Stomach (tissue), 4 donors: ENCODE measurements around the gene AMER3.

Experiments used
- EP300 ChIP-seq: sonication (generic); formaldehyde crosslinking; IDR thresholded peaks from one replicate; pipeline ENCODE4 v1.6.1; 2017; ENCODE audit warnings: antibody characterized with exemption
- POLR2A ChIP-seq, 4 donors: fragments of 450-650 bp; IDR thresholded peaks; one replicate each; pipeline ENCODE4 v1.6.1; 2016; ENCODE audit warnings: antibody characterized with exemption in 4 of 4, control low read depth in 2 of 4, mild to moderate bottlenecking in 1 of 4, moderate library complexity in 1 of 4
- POLR2AphosphoS5 ChIP-seq, 3 donors: sonication (generic); formaldehyde crosslinking; IDR thresholded peaks; one replicate each; pipeline ENCODE4 v1.6.1; 2016; ENCODE audit warnings: antibody characterized with exemption in 3 of 3
- TF ChIP-seq, protein P1 (sequence below), 7 experiments: fragments of 450-650 bp in 4 of 7; fragments of 200-600 bp in 3 of 7; sonication (generic) in 3 of 7; IDR thresholded peaks; one replicate each; pipeline ENCODE4 v1.5.1; 2016 to 2019; ENCODE audit warnings: antibody characterized with exemption in 7 of 7, control low read depth in 2 of 7, mild to moderate bottlenecking in 1 of 7

DNA sequence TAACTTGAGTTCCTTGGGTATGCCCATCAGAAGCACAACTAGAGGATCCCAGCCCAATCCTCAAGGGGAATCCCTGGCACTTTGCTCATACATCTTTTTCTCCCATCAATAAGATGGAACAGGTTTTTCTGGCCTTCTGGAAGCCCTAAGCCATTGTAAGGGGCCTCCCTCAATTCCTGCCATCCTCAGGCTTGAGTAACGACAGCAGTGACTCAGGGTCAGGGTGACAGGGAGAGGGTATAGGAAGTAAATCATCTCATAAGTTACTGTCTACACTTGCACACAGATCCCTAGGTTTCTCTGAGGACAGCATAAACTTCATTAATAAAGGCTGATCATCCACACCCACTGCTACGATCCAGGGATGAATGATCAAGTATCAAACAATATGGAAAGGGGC lies 35.0 kb downstream of the AMER3 start:
- TF ChIP-seq POLR2A (IDR thresholded peaks at IDR 0.05) (no peak), EP300 (no peak), POLR2AphosphoS5 (IDR thresholded peaks at IDR 0.05) (no peak)
- TF ChIP-seq, protein P1, sequence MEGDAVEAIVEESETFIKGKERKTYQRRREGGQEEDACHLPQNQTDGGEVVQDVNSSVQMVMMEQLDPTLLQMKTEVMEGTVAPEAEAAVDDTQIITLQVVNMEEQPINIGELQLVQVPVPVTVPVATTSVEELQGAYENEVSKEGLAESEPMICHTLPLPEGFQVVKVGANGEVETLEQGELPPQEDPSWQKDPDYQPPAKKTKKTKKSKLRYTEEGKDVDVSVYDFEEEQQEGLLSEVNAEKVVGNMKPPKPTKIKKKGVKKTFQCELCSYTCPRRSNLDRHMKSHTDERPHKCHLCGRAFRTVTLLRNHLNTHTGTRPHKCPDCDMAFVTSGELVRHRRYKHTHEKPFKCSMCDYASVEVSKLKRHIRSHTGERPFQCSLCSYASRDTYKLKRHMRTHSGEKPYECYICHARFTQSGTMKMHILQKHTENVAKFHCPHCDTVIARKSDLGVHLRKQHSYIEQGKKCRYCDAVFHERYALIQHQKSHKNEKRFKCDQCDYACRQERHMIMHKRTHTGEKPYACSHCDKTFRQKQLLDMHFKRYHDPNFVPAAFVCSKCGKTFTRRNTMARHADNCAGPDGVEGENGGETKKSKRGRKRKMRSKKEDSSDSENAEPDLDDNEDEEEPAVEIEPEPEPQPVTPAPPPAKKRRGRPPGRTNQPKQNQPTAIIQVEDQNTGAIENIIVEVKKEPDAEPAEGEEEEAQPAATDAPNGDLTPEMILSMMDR (IDR thresholded peaks at IDR 0.05): no peak
